ENCODE data around the gene NPC1.
"Not testable (repeated sequence)": the region's sequence is repeated elsewhere in the genome, so short reads cannot be mapped to it uniquely, and the experiment has no call there.

Gene NPC1

GRCh38 chr18:23515911-23516546, 70.3 kb downstream of the NPC1 start:
- TF ChIP-seq JUND (IDR thresholded peaks at IDR 0.05; ENCODE audit: low read depth) = no peak
- peak; percentile 18 to 79 for DNase-seq (ENCODE audit: low read depth in 1 of 2, low spot score in 1 of 2)
- in situ Hi-C loops (cut with HindIII; ENCODE audit: low pct_unique_long_range_greater_than_20kb, low sequenced_read_pairs) = no loop called here

- in situ Hi-C loops (cut with HindIII; ENCODE audit: low pct_unique_long_range_greater_than_20kb, low sequenced_read_pairs) = no loop called here
- DNase-seq (ENCODE audit: low read depth in 1 of 2, low spot score in 1 of 2) = no peak
- TF ChIP-seq JUND (IDR thresholded peaks at IDR 0.05; ENCODE audit: low read depth) = no peak
Measured at GRCh38 chr18:23512641-23513040, 73.7 kb downstream of the NPC1 start.

GRCh38 chr18:23512216-23512615, 74.1 kb downstream of the NPC1 start:
- DNase-seq (ENCODE audit: low read depth in 1 of 2, low spot score in 1 of 2); in situ Hi-C loops (cut with HindIII; ENCODE audit: low pct_unique_long_range_greater_than_20kb, low sequenced_read_pairs): not testable (repeated sequence)

GRCh38 chr18:23510923-23511322, 75.4 kb downstream of the NPC1 start:
- in situ Hi-C loops (cut with HindIII; ENCODE audit: low pct_unique_long_range_greater_than_20kb, low sequenced_read_pairs) = not testable (repeated sequence)

GRCh38 chr18:23506393-23506792, 79.9 kb downstream of the NPC1 start:
- in situ Hi-C loops (cut with HindIII; ENCODE audit: low pct_unique_long_range_greater_than_20kb, low sequenced_read_pairs) = no loop called here
- no peak for TF ChIP-seq JUND (IDR thresholded peaks at IDR 0.05; ENCODE audit: low read depth)
- no peak for DNase-seq (ENCODE audit: low read depth in 1 of 2, low spot score in 1 of 2)

More at GRCh38 chr18:23510923-23511322, 75.4 kb downstream of the NPC1 start:
- DNase-seq (ENCODE audit: low read depth in 1 of 2, low spot score in 1 of 2) = not testable (repeated sequence)

- DNase-seq (ENCODE audit: low read depth in 1 of 2, low spot score in 1 of 2) = no peak
- in situ Hi-C loops (cut with HindIII; ENCODE audit: low pct_unique_long_range_greater_than_20kb, low sequenced_read_pairs) = no loop called here
- TF ChIP-seq JUND (IDR thresholded peaks at IDR 0.05; ENCODE audit: low read depth) = no peak
Measured at GRCh38 chr18:23504720-23505119, 81.6 kb downstream of the NPC1 start.

GRCh38 chr18:23503963-23504344, 82.4 kb downstream of the NPC1 start:
- in situ Hi-C loops (cut with HindIII; ENCODE audit: low pct_unique_long_range_greater_than_20kb, low sequenced_read_pairs) = no loop called here
- no peak for DNase-seq (ENCODE audit: low read depth in 1 of 2, low spot score in 1 of 2)
- no peak for TF ChIP-seq JUND (IDR thresholded peaks at IDR 0.05; ENCODE audit: low read depth)

GRCh38 chr18:23503038-23503962, 83.0 kb downstream of the NPC1 start, which contains the start of gene RMC1:
TSS of gene RMC1 (plus strand) at chr18:23503511. CDS start at chr18:23503619, 108 bp downstream.
- in situ Hi-C loops (cut with HindIII; ENCODE audit: low pct_unique_long_range_greater_than_20kb, low sequenced_read_pairs) = no loop called here
- no peak for TF ChIP-seq JUND (IDR thresholded peaks at IDR 0.05; ENCODE audit: low read depth)
- DNase-seq (ENCODE audit: low read depth in 1 of 2, low spot score in 1 of 2) = peak; percentile 66 to 93

- DNase-seq (ENCODE audit: low read depth in 1 of 2, low spot score in 1 of 2) = no peak
- no peak for TF ChIP-seq JUND (IDR thresholded peaks at IDR 0.05; ENCODE audit: low read depth)
- in situ Hi-C loops (cut with HindIII; ENCODE audit: low pct_unique_long_range_greater_than_20kb, low sequenced_read_pairs) = no loop called here
Measured at GRCh38 chr18:23502516-23503037, 83.7 kb downstream of the NPC1 start.

- TF ChIP-seq JUND (IDR thresholded peaks at IDR 0.05; ENCODE audit: low read depth) = no peak
- in situ Hi-C loops (cut with HindIII; ENCODE audit: low pct_unique_long_range_greater_than_20kb, low sequenced_read_pairs) = no loop called here
- no peak for DNase-seq (ENCODE audit: low read depth in 1 of 2, low spot score in 1 of 2)
Measured at GRCh38 chr18:23501626-23502025, 84.7 kb downstream of the NPC1 start.

GRCh38 chr18:23499291-23499781, 87.0 kb downstream of the NPC1 start:
- in situ Hi-C loops (cut with HindIII; ENCODE audit: low pct_unique_long_range_greater_than_20kb, low sequenced_read_pairs) = no loop called here
- no peak for DNase-seq (ENCODE audit: low read depth in 1 of 2, low spot score in 1 of 2)
- TF ChIP-seq JUND (IDR thresholded peaks at IDR 0.05; ENCODE audit: low read depth) = no peak

GRCh38 chr18:23498877-23499276, 87.4 kb downstream of the NPC1 start:
- TF ChIP-seq JUND (IDR thresholded peaks at IDR 0.05; ENCODE audit: low read depth) = no peak
- DNase-seq (ENCODE audit: low read depth in 1 of 2, low spot score in 1 of 2) = peak in 1 of 2 experiments; percentile 68
- in situ Hi-C loops (cut with HindIII; ENCODE audit: low pct_unique_long_range_greater_than_20kb, low sequenced_read_pairs) = no loop called here

GRCh38 chr18:23498117-23498516, 88.2 kb downstream of the NPC1 start:
- in situ Hi-C loops (cut with HindIII; ENCODE audit: low pct_unique_long_range_greater_than_20kb, low sequenced_read_pairs) = no loop called here
- TF ChIP-seq JUND (IDR thresholded peaks at IDR 0.05; ENCODE audit: low read depth) = no peak
- no peak for DNase-seq (ENCODE audit: low read depth in 1 of 2, low spot score in 1 of 2)
